ENCODE data around the gene OR4N5. TPM values are rescaled to one million over a fixed set of nuclear protein-coding genes. Genes with fewer than 3 reads are reported as not detected.

The OR4N5 gene
- total and polyA plus RNA-seq, 2 of the 8 experiments (the other 6 are each of a cell fraction or from before 2014, with no cell fraction given): not detected

- Histone ChIP-seq H3K4me2 (ENCODE audit: insufficient read depth in 1 of 2, low read depth in 2 of 2, low read length in 2 of 2) (no peak overlapping the region), H2BK120ac (replicated peaks; ENCODE audit: low read depth, low read length) (no peak overlapping the region), H3K14ac (ENCODE audit: insufficient read length) (no peak overlapping the region), H3K9me3 (ENCODE audit: insufficient read depth in 2 of 2, low read depth in 1 of 2, low read length in 1 of 2) (peaks cover 45 to 52% of the 10 kb centered on the region in 2 experiments), H2AK5ac (ENCODE audit: low read depth, low read length) (no peak overlapping the region), H2BK12ac (ENCODE audit: low read depth, low read length) (no peak overlapping the region), H4K5ac (ENCODE audit: insufficient read length, low read depth, low read length) (no peak overlapping the region), H3K4me1 (replicated peaks in 1 of 4; ENCODE audit: control insufficient read depth in 3 of 4, insufficient read depth in 4 of 4, low read length in 3 of 4) (no peaks in the 10 kb centered on the region), H3K27me3 (replicated peaks in 1 of 4; ENCODE audit: control insufficient read depth in 3 of 4, extremely low read depth in 1 of 4, insufficient read depth in 3 of 4, low read length in 3 of 4) (no peaks in the 10 kb centered on the region), H2AFZ (ENCODE audit: low read length) (no peak overlapping the region), H3K4ac (replicated peaks; ENCODE audit: insufficient read length, low read depth, low read length) (no peak overlapping the region), H3K23ac (ENCODE audit: insufficient read length) (no peak overlapping the region), H2BK5ac (ENCODE audit: low read depth, low read length) (no peak overlapping the region), H3K79me2 (ENCODE audit: control insufficient read depth in 1 of 2, insufficient read depth in 2 of 2, low read length in 2 of 2) (no peaks in the 10 kb centered on the region), H2BK15ac (ENCODE audit: low read length) (no peak overlapping the region), H3K79me1 (ENCODE audit: low read depth, low read length) (no peaks in the 10 kb centered on the region), H4K91ac (replicated peaks; ENCODE audit: insufficient read length, low read length) (no peak overlapping the region), H3K36me3 (ENCODE audit: control insufficient read depth in 2 of 4, insufficient read depth in 4 of 4, low read length in 3 of 4) (no peaks in the 10 kb centered on the region), H4K8ac (ENCODE audit: extremely low read depth, insufficient read depth, low read length) (no peak overlapping the region), H3K4me3 (ENCODE audit: extremely low read depth in 1 of 4, insufficient read depth in 2 of 4, low read depth in 3 of 4, low read length in 4 of 4) (no peak overlapping the region), H3K18ac (ENCODE audit: extremely low read depth, low read length) (no peak overlapping the region), H4K20me1 (replicated peaks in 1 of 2; ENCODE audit: control insufficient read depth in 1 of 2, insufficient read depth in 2 of 2, low read length in 2 of 2) (no peaks in the 10 kb centered on the region), H3K56ac (replicated peaks; ENCODE audit: insufficient read length, low read depth, low read length) (no peak overlapping the region), H3K27ac (ENCODE audit: low read depth, low read length) (no peak overlapping the region), H3K23me2 (ENCODE audit: low read depth, low read length) (no peaks in the 10 kb centered on the region; the same call in 1 of the 2 replicates), H3K9ac (replicated peaks in 1 of 4; ENCODE audit: extremely low read depth in 1 of 4, low read depth in 3 of 4, low read length in 3 of 4) (no peak overlapping the region), H2BK20ac (ENCODE audit: low read length) (no peak overlapping the region)
- 65% methylated on average over 7 of the region's 7 CpGs; no CpG with 5 or more reads in 1 of the 2 experiments for WGBS, 2 experiments (ENCODE audit: extremely low coverage in 1 of 2, insufficient coverage in 1 of 2, insufficient read length in 1 of 2, insufficient replicate concordance in 2 of 2, low coverage in 1 of 2, low lambda C conversion rate in 2 of 2, missing lambda C conversion rate in 1 of 2)
- ChIA-PET POLR2A (ENCODE audit: partially characterized antibody) (no interaction called here), CTCF (ENCODE audit: partially characterized antibody) (no interaction called here)
- FAIRE-seq: no peak
- no peak for DNase-seq (ENCODE audit: low read depth in 1 of 2, low spot score in 2 of 2)
- TF ChIP-seq CHD7 (IDR thresholded peaks at IDR 0.05; ENCODE audit: insufficient replicate concordance, low read length): no peak
These were observed 5.3 kb downstream of the OR4N5 start for GRCh38 chr14:20143911-20144310.
